ENCODE data around the gene CDCP2.
"Not testable (repeated sequence)": the region's sequence is repeated elsewhere in the genome, so short reads cannot be mapped to it uniquely, and the experiment has no call there.

The CDCP2 gene

DNA sequence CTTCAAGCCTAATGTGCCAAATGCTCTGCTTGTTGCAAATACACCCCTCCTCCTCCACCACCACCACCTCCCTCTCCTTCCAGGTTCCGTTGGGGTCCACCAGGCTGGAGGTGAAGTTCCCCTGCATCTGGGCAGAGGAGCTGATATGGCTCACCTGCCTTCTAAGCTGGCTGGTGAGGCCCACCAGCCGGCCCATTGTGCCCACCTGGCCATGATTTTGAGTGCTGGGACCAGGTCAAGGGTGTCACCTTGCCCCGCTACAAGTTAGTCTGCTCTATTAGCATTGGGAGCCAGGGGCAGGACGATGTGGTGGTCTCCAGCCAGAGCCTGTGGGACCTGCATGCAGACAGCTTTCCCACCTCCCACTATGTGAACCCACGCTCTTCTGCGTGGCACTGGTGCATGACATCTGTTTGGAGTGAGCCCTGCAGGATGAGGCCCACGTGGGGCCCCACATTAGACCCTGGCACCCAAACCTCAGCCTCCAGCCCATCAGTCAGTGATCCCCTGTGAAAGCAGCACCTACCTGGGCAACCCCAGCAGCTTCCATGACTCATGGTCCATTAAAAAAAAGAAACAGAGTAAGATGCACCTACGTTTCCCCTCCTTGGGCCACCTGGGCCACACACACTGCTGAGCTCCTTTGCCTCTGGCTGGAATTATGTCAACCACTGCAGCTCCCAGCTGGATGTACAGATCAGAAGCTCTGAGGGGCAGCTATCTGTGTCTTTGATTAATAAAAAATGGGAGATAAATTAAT lies 15.6 kb upstream of the CDCP2 start:
- no peak for DNase-seq (ENCODE audit: low read depth, low spot score)

DNA sequence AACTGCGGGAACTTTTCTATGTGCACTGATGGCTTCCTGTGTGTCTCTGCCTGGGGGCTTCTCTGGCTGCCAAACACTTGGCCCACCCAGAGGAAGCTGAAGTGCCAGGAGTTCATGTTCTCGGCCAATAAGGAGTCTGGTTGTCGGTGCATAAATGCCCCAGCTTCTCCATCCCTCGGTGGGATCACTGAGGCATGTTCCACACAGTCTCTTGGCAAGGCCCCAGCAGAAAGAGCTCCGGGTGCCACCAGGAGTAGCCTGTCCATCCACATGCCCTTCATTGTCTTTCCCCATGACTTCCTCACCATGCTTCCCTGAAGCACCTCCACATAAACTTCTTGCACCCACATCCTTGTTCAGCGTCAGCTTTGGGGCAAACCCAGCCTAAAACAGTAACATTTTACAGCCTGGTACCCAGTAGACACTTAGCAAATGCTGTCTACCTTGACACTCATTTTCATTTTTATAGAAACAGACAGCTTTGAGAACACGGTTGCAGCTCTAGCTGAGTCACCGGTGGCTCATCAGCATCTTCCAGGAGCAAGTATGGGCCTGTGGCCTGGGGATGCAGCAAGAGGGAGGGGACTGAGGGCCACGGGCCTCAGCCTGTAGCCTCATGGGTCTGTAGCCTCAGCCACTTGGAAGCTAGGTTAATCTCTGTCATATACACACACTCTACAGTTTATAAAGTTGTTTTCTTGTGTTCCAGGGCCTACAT lies 14.8 kb upstream of the CDCP2 start:
- no peak for DNase-seq (ENCODE audit: low read depth, low spot score)

DNA sequence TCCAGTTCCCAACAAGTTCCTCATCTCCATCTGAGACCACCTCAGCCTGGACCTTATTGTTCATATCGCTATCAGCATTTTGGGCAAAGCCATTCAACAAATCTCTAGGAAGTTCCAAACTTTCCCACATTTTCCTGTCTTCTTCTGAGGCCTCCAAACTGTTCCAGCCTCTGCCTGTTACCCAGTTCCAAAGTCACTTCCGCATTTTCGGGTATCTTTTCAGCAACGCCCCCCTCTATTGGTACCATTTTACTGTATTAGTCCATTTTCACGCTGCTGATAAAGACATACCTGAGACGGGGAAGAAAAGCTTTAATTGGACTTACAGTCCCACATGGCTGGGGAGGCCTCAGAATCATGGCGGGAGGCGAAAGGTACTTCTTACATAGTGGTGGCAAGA lies 13.6 kb upstream of the CDCP2 start:
- not testable (repeated sequence) for DNase-seq (ENCODE audit: low read depth, low spot score)

DNA sequence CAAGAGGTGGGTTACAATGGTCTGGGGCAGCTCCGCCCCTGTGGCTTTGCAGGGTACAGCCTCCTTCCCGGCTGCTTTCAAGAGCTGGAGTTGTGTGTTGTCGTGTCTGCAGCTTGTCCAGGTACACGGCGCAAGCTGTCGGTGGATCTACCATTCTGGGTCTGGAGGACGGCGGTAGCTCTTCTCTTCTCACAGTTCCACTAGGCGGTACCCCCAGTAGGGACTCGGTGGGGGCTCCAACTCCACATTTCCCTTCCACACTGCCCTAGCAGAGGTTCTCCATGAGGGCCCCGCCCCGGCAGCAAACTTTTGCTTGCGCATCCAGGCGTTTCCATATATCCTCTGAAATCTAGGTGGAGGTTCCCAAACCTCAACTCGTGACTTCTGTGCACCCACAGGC lies 12.3 kb upstream of the CDCP2 start:
- no peak for DNase-seq (ENCODE audit: low read depth, low spot score)

DNA sequence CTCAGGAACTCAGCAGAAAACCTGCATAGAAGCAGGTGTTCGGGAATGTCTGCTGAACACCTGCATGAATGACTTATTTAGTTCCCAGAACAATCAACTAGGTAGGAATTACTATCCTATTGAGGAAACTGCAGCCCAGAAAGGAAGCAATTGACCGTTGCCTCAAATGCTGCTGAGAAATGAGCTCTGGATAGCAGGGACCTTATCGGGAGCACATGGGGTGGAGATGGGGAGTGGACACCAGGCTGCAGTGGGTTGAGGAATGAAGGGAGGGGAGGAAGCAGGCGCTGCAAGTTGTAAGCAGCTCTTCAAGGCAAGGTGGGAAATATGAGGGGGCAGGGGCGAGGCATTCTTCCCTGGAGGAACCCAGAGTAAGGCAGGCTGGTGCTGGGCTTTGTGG lies 10.8 kb upstream of the CDCP2 start:
- DNase-seq (ENCODE audit: low read depth, low spot score), result no peak

DNA sequence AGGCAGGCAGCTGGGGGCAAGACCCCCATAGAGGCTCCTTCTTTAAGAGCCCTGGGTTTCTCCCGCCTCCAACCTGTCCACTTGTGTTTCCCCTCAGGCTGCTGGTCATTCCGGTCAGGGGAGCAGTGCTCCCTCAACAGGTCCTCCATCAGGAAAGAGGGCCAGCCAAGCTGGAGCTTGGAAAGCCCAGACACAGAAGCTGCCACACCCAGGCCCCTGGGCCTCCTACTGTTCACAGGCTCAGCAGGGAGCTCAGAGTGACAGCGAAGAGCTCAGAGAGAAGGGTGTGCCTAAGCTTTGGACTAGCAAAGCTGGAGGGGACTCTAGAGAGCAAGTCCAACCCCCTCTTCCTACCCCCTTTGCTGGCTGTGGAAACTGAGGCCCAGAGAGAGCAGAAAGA lies 10.3 kb upstream of the CDCP2 start:
- DNase-seq (ENCODE audit: low read depth, low spot score), result no peak

DNA sequence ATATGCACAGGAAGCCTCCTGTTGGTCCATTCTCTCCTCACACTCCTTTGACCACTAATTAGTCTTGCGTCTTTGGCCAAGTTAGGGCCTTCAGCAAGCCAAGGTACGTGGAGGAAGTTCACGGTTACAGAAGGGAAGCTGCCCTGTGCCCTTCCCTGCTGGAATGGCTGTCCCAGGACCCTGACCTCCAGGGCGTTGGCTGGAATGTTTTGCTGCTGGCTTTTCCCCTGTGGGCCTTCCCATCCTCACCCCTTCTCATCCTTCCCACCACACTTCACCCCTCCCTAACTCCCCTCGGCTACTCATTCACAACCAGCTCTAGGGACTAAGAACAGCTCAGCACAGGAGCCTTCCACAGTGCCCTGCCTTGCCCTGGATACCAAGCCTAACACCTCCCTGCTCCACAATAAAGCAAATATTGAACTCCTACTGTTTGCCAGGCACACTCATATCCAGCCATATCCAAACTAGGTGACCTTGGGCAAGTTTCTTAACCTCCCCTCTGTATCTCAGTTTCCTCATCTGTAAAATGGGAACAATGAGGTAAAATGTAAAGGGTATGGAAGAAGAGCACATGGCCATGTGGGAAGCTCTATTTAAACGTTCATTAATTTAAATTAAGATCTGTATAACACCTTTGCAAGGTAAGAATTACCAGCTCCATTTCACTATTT lies 8.8 kb upstream of the CDCP2 start:
- DNase-seq (ENCODE audit: low read depth, low spot score), result no peak

DNA sequence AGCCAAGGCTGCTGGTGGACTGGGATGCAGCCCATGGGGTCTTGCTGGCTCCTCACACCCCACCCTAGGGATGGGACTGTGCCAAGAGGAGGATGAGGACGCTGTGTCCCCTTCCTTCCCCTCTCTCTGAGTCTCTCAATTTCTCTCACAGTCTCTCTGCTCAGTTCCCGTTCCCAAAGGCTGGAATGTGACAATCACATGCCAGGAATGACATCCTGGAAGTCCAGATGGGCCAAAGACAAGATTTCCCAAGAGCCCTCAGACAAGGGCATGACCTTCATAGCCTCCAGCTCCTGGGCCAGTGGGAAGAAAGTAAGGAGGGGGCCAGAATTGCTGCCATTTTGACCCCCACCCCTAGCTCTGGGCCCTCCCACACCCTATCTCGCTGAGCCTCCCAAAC lies 7.6 kb upstream of the CDCP2 start:
- DNase-seq (ENCODE audit: low read depth, low spot score), result no peak

DNA sequence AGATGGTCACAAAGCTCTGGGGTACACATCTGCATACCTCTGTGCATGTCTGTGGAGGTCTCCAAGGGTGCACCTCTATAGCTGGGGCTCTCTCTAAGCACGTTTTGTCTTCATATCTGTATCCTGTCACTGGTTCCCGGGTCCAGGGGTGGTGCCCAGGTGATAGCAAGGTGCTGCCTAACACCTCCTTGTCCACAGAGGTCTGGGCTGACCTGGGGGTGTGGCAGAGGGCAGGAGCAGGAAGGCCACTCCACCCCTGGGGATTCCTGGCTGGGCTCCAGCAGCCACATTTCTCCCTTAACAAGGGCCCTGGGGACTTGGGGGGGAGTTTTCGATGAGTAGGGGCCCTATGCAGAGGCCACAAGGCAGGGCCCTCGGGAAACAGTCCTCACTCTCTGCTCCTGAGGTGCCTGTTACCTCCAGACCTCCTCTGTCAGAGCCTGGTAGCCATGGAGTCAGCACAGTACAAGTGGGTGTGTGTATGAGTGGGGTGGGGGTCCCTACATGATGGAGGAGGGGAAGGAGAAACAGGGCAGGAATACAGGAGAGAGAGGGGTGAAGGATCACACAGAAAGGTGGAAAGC lies 7.0 kb upstream of the CDCP2 start:
- DNase-seq (ENCODE audit: low read depth, low spot score), result no peak

DNA sequence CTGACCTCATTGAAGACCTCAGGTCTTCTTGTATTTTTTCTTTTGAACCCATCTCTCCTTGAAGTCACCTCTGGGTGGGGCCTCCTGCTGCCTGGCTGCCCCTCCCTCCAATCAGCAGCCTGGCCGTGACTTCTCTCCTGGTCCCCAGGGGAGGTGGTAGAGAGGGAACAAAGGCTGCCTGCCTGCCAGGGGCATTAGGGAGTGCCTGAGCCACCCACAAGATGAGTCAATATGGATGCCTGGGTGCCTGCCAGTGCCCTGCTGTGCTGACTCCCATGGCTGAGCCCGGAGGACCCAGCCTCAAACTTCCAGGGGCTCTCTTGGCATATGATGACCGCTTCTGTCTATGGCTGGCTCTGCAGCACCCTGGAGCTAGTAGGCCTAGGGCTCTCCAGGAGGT lies 5.3 kb upstream of the CDCP2 start:
- no peak for DNase-seq (ENCODE audit: low read depth, low spot score)

DNA sequence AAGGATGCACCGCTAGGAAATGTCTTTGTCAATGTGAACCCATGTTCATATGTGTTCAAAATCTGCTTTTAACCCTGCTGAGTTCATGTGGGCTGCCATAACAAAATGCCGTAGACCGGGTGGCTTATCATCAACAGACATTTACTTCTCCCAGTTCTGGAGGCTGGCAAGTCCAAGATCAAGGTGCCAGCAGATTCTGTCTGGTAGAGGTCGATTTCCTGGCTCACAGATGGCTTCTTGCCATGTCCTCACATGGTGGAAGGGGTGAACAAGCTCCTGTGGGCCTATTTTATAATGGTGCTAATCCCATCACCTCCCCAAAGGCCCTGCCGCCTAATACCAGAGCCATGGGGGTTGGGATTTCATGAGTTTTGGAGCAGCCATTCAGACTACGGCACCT lies 4.6 kb upstream of the CDCP2 start:
- no peak for DNase-seq (ENCODE audit: low read depth, low spot score)

DNA sequence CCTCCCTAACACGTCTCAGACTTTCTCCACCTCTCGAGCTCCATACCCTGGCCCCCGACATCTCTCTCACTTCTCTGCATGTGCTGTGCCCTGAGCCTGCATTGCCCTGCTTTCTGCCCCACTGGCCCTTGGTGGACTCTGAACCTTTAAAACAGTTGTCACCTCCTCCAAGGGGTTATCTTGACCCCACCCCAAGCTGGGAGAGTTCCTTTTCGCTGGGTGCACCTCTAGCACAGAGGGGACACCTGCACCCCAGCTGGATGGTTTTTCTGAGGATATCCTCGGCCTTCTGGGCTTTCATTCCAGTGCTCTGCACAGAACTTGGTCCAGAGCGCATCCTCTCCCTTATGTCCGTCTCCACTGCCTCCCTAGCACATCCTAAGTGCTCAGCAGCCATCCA lies 4.2 kb upstream of the CDCP2 start:
- no peak for DNase-seq (ENCODE audit: low read depth, low spot score)

DNA sequence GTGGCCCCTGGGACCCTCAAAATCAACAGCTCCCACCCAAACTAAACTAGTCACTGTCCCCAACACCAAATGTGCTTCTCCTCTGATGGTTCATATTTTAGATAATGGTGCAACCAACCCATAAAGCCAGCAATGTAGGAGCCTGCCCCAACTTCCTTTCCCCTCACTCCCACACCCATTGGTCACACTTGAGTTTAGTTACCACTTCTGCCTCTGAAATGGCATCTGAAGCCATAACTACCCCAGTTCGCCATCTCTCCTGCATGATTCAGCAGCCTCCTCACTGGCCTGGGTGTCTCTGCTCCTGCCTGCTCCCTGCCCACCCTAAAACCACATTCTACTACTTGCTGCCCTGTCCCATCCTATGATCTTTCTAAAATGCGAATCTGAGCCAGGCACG lies 3.4 kb upstream of the CDCP2 start:
- DNase-seq (ENCODE audit: low read depth, low spot score), result no peak

DNA sequence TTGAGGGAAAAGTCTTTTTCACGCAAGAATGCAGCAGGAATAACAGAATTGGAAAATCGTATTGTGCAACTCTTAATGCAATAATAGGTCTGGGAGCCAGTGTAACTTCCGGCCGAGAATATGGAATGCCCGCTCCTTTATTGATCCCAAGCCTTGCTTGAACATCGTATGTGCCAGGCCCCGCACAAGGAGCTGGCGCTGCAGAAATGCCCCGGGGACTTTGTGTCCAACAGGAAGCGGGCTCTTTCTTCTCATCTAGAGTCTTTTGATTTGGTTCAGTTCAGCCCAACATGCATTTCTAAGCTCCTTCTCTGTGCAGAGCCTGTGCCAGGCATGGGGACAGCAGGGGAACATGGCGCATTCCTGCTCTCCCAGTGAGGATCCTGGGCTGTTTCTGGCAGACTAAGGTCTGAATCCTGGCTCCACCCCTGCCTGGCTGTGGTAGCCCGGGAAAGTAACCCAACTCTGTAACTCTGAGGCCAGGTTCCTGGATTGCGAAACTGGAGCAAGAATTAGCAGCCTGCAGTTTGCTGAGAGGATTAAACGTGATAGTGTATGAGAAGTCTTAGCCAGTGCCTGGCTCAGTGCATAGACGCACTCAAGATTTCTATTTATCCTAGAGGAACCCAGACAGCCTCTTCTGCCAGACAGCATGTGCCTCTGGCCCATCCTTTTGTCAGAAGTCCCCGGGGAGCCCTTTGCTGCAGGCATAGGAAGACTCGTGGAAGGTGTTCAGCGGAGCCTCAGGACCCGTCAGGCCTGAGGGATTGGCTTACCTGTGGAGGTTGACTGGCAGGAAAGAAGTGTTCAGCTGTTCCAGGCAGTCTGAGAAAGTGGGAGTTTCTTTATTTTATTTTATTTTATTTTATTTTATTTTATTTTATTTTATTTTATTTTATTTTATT lies 987 bp upstream of the CDCP2 start:
- no peak for DNase-seq (ENCODE audit: low read depth, low spot score)

DNA sequence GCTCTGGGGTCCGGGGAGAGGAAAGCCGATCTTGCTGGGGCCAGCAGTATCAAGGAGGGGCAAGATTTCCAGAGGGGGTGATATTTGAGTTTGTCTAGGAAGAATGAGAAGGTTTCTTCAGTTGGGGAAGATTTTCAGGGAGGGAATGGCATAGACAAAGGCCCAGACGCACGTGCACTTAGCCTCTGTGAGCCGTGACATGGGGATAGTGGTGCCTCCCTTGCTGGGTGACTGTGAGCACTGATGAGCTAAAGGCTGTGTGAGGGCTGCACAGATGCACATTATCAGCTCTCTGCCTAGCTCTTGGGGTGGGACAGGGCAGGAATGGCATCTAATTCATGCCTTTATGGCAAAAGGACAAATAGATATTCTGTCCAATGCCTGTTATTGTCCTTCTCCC lies 1.8 kb downstream of the CDCP2 start:
- DNase-seq (ENCODE audit: low read depth, low spot score), result no peak

DNA sequence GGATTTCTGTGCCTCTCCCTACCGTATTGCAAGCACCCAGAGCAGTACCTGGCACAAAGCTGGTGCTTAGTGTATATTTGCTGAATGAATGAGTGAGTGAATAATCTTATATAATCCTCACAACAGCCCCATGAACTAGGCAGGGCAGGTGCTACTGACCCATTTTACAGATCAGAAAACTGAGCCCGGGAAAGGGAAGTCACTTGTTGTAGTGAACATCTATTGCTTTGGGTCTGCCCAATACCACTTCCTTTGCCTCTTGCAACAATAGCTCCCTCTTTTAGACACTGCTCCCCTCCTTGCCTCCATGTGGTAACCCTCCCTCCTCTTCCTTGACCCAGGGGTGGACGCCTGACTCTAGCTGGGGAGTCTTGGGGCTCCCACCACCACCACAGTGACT lies 3.1 kb downstream of the CDCP2 start:
- no peak for DNase-seq (ENCODE audit: low read depth, low spot score)

DNA sequence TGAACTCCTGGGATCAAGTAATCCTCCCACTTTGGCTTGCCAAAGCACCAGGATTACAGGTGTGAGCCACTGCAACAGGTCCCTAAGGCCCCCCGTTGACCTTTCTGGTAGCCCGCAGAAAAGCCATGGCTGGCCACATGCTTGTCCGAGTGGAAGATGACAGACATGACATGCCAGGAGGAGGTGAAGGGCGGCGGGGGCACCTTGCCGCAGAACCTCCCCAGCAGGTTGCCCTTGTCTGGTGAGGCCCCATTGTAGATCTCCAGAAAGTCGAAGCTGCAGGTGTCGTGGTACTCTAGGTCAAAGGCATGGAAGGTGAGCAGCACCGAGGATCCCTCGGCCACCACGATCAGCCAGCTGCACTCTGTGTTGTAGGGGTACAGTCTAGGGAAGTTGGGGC lies 8.4 kb downstream of the CDCP2 start:
- DNase-seq (ENCODE audit: low read depth, low spot score), result no peak

DNA sequence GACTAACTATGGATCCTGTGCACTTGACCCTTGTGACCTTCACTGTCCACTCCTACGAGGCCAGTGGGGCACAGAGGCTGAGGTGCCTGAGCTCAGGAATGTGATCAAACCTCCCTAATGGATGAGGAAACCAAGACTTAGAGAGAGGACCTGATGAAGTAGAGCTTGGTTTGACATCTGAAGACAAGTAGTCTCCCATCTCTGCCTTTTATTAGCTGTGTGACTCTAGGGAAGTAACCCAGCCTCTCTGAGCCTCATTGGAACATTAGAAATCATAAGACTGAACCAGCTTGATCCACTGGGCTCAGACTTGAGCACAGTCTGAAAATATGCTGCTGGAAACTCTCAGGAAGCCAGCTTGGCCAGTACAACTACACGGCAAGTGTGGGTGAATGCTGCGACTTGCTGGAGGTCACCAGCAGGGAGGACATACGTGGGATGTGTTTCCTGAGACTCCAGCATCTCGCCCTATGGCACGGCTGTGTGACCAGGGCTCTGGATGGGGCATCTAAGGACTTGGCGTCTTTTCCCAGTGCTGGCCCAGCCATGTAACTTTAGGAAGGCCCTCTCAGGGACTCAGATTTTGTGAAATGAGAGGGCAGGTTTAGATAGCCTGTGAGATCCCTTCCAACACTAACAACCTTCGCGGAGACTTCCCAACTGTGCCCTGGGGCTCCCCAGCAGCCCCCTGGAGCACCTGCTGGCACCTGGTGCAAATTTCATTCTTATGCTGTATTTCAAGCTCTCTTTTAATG lies 10.5 kb downstream of the CDCP2 start:
- DNase-seq (ENCODE audit: low read depth, low spot score), result no peak

DNA sequence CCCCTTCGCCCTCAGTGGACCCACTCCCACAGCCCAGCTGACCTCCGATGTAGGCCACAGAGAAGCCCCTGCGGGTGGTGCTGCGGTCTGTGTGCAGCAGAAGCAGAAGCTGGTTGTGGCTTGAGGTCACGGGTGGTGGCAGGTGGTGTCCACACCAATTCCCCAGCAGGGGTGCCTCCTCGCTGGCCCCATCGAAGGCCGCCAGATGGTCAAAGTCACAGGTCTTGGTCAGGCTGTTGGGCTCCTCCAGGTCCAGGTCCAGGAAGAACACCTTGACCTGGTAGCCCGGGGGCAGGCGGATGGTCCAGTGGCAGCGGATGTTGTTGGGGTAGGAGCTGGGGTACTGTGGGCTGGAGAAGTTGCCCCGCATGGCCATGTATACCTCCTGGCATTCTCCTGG lies 13.1 kb downstream of the CDCP2 start:
- DNase-seq (ENCODE audit: low read depth, low spot score), result no peak

DNA sequence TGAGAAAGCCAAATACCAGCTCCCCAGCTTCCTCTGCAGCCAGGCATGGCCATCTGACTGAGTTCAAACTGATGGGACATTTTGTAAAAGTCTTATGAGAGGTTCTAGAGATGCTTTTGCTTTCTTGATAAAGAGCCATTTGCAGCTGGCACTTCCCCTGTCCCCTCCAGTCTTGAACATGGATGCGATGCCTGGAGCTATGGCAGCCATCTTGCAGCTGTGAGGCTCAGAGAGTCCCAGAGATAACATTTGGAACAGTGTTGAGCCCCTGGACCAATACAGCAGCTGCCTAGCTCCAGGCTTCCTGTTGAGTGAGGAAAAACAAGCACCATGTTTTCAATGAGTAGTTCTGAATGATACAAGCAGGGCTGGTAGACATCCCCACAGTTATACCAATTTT lies 13.8 kb downstream of the CDCP2 start:
- no peak for DNase-seq (ENCODE audit: low read depth, low spot score)

DNA sequence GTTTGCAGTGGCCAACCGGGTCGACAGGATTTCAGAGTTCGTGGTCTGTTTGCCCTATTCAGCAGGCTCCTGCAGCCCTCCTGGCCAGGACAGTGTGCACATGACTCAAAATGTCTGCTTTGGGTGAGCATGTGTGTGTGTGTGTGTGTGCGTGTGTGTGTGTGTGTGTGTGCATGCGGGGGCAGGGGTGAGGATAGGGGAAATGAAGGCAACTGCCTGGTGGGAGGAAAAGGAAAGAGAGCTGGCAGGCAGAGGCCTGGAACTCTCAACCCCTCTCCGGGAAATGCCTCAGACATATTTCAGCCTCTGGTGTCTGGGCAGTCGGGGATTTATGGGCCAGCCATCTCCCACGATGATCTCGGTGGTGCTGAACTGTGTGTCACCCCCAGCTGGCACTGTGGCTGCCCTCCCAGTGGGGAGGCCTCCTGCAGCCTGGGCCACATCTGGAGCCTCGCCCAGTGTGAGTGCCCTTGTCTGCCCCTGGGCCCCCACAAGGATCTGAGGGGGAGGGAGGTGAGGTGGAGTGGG lies 15.2 kb downstream of the CDCP2 start:
- DNase-seq (ENCODE audit: low read depth, low spot score), result no peak

Measured in iPS DF 19.7 (cell line).